Spinal cord (tissue), 10 donors: Measurements from ENCODE around the gene TAAR1. TPM values are rescaled to one million over a fixed set of nuclear protein-coding genes. Genes with fewer than 3 reads are reported as not detected.
"Not testable (repeated sequence)": the region's sequence is repeated elsewhere in the genome, so short reads cannot be mapped to it uniquely, and the experiment has no call there.

Source experiments
- DNase-seq, 6 donors: peaks; one replicate each; pipeline versions ENCODE4 v3.0.0 to v3.0.0-alpha.2; 2013 to 2015; ENCODE audit warnings: low spot score in 6 of 6, low read depth in 4 of 6
- H3K27ac ChIP-seq: one replicate; pipeline ENCODE4 v1.5.1; 2013; ENCODE audit warnings: low read depth, low read length, control low read depth
- H3K27me3 ChIP-seq: one replicate; pipeline ENCODE4 v1.6.1; 2013; ENCODE audit warnings: low read length; ENCODE audit not compliant: control insufficient read depth, insufficient read depth
- H3K36me3 ChIP-seq: one replicate; pipeline ENCODE4 v1.6.1; 2013; ENCODE audit warnings: low read length; ENCODE audit not compliant: control insufficient read depth, insufficient read depth
- H3K4me1 ChIP-seq: one replicate; pipeline ENCODE4 v1.6.1; 2013; ENCODE audit warnings: low read length; ENCODE audit not compliant: control insufficient read depth, insufficient read depth
- H3K4me3 ChIP-seq: one replicate; pipeline ENCODE4 v1.5.1; 2013; ENCODE audit warnings: low read depth, low read length, control low read depth
- H3K9me3 ChIP-seq: one replicate; pipeline ENCODE4 v1.6.1; 2013; ENCODE audit warnings: low read length; ENCODE audit not compliant: control insufficient read depth, insufficient read depth
- WGBS: methylation state at CpG from one replicate; pipeline ENCODE4 v1.1.5; 2013; ENCODE audit warnings: missing lambda C conversion rate; ENCODE audit not compliant: insufficient coverage; 5-methylcytosine and 5-hydroxymethylcytosine counted together
- polyA plus RNA-seq, 2 donors: library from polyadenylated mRNA; unstranded; fragments of 120-200 nt; gene quantifications; one replicate each; pipeline ENCODE4 v1.2.1, GENCODE V29; 2013; ENCODE audit not compliant: insufficient read length in 2 of 2
- total RNA-seq, 2 donors: library from RNA; depleted of rRNA in 1 of 2; stranded (reverse); fragments of 120-200 nt in 1 of 2; fragments of >200 nt in 1 of 2; gene quantifications; one replicate each; pipeline versions ENCODE4 v1.2.3 to v1.2.4, GENCODE V29; 2013 to 2014
- donor health status: healthy.

Gene TAAR1
- total and polyA plus RNA-seq, 4 donors, result not detected

DNA sequence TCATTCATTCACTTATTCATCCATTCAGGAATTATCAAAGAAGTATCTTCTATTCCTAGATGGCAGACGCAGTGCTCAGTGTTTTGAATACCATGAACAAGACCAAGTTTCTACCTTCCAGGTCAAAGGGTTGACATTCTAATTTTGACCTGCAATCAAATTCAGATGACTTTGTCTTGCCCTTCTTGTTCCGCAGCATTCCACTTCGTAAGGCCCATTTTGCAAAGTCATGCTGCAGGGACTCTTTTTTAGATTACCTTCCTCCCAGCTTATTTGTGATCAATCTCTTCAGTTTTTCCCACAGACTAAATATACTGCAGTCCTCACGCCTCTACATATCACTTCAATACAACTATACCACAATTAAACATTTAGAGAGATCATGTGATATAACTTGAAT is 7.1 kb upstream of the TAAR1 start:
- no peak for DNase-seq
- 90% methylated on average over 3 of the region's 4 CpGs for WGBS
- H3K36me3 ChIP-seq, result no peaks in the 10 kb centered on the region
- no peak overlapping the region for H3K4me3 ChIP-seq
- H3K4me1 ChIP-seq, result no peaks in the 10 kb centered on the region
- H3K27me3 ChIP-seq, result no peaks in the 10 kb centered on the region
- H3K27ac ChIP-seq, result no peak overlapping the region
- H3K9me3 ChIP-seq, result no peaks in the 10 kb centered on the region

DNA sequence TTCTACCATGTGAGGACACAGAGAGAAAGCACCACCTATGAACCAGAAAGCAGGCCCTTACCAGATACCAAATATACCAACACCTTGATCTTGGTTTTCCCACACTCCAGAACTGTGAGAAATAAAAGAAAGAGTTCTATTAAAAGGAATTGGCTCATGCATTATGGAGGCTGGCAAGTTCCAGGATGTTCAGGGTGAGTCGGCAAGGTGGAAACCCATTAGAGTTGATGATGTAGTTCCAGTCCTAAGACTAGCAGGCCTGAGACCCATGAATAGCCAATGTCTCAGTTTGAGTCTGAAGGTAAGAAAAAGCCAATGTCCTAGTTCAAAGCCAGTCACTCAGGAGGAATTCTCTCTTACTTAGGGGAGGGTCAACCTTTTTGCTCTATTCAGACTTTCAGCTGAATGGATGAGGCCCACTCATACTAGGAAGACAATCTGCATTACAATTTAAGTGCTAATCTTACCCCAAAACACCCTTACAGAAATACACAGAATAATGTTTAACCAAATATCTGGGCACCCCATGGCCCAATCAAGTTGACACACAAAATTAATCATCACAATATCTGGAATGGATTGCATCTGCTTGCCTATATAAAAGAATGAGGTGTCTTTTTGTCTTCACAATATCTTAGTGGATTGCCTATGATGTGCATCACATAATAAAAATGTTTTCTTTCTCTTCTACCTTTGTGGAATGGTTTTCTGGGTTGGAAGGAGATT is 5.5 kb upstream of the TAAR1 start:
- Histone ChIP-seq H3K9me3 (no peaks in the 10 kb centered on the region), H3K27ac (no peak overlapping the region), H3K4me1 (no peaks in the 10 kb centered on the region), H3K36me3 (no peaks in the 10 kb centered on the region), H3K27me3 (no peaks in the 10 kb centered on the region), H3K4me3 (no peak overlapping the region)
- WGBS, result 100% methylated on average over 1 of the region's 1 CpG
- DNase-seq, result no peak

DNA sequence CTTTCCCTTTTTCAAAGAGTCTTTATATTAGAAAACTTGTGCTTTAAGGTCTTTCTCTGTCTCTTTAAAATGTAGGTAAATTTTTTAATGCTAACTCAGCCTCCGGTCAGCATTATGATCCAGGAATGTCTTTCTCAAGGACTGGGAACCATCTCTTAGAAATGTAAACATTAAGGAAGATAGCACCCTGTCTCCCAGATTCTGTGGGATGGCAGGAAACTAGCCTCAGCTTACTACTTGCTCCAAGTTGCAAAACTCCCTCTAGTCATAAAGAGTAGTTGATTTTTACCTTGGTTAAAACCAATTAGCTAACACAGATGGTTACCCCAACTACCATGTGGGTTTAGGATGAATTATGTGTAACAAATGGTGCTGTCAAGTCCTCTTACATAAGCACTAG is 4.7 kb upstream of the TAAR1 start:
- no peak overlapping the region for H3K27ac ChIP-seq
- H3K4me1 ChIP-seq, result no peaks in the 10 kb centered on the region
- no CpG with 5 or more reads among the region's 1 CpG for WGBS
- H3K27me3 ChIP-seq, result no peaks in the 10 kb centered on the region
- no peaks in the 10 kb centered on the region for H3K36me3 ChIP-seq
- no peak overlapping the region for H3K4me3 ChIP-seq
- no peak for DNase-seq
- no peaks in the 10 kb centered on the region for H3K9me3 ChIP-seq

DNA sequence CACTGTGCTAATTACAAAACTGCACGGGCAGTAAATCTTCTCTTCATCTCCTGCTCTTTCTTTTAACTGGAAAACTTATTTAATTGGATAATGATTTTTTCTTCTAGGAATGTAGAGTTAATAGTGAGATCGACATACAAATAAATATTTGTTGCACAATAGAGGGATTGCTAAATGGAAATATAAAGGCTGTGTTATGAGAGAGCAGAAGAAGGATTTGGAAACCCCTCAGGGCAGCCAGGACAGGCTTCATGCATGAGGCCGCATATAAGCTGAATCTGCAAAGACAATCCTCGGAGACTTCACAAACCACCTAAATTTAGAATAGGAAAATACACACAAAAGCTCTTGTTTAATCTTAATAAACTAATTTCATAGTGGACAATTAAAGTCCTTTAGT is 2.9 kb upstream of the TAAR1 start:
- Histone ChIP-seq H3K4me3 (no peak overlapping the region), H3K27me3 (no peaks in the 10 kb centered on the region), H3K9me3 (no peaks in the 10 kb centered on the region), H3K4me1 (no peaks in the 10 kb centered on the region), H3K27ac (no peak overlapping the region), H3K36me3 (no peaks in the 10 kb centered on the region)
- no peak for DNase-seq
- 100% methylated on average over 1 of the region's 4 CpGs for WGBS

DNA sequence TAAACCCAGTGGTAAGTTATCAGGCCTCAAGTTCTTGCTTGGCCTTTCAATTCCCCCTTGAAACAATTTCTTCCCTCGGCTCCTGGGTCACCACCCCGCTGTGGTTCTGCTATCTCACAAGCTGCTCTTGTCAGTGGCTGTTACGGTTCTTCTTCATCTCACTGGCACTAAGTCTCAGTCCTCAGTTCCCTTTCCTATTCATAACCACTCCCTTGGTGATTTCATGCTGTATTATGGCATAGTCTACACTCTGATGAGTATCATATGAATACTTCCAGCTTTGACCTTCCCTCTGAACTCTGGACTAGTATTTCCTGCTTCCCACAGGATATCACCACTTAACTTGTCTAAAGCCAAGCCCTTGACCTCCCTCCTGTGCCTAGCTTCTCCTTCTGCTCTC is 7.9 kb downstream of the TAAR1 start:
- no peak for DNase-seq
- Histone ChIP-seq H3K27me3 (no peaks in the 10 kb centered on the region), H3K27ac (no peak overlapping the region), H3K9me3 (no peaks in the 10 kb centered on the region), H3K36me3 (no peaks in the 10 kb centered on the region), H3K4me1 (no peaks in the 10 kb centered on the region), H3K4me3 (no peak overlapping the region)
- 80% methylated on average over 1 of the region's 3 CpGs for WGBS

DNA sequence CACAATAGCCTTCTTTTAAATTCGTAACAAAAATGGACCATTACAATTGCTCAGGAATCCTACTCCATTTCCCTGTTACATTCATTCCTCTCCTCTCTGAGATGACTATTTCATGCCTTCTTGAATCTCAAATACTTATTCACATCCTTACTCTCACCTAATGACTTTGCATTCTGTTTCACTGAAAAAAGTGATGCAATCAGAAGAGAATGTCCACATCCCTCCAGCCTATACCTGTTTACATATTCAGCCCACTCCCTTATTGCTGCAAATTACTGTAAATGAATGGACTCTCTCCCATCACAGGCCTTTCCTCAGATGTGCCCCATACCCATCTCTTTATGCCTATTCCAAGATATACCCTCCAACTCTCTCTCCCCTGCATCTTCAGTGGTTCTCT is 8.6 kb downstream of the TAAR1 start:
- no peaks in the 10 kb centered on the region for H3K9me3 ChIP-seq
- H3K27me3 ChIP-seq, result no peaks in the 10 kb centered on the region
- no peak for DNase-seq
- no peak overlapping the region for H3K4me3 ChIP-seq
- H3K4me1 ChIP-seq, result no peaks in the 10 kb centered on the region
- no peak overlapping the region for H3K27ac ChIP-seq
- H3K36me3 ChIP-seq, result no peaks in the 10 kb centered on the region
- WGBS, result 63% methylated on average over 1 of the region's 1 CpG

DNA sequence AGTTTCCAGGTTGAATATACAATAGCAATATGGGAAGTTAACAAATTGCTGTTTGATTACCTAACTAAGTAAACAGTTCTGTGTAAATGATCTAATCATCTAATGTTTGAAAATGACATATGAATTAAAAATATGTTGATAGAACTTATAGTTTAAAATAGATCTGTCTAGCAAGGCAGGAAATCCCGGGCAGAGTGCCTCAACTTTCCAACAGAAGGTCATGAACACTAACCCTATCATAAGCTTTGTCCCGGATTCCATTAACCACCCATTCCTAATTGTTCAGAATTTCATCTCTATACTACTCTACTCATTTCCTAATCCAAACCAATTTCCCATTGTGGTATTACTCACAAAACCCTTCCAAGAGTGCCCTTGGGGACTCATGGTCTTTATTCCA is 10.2 kb downstream of the TAAR1 start:
- no peaks in the 10 kb centered on the region for H3K36me3 ChIP-seq
- no peak overlapping the region for H3K4me3 ChIP-seq
- 100% methylated on average over 1 of the region's 2 CpGs for whole genome bisulfite sequencing
- H3K9me3 ChIP-seq, result no peaks in the 10 kb centered on the region
- H3K27me3 ChIP-seq, result no peaks in the 10 kb centered on the region
- no peak for DNase-seq
- no peaks in the 10 kb centered on the region for H3K4me1 ChIP-seq
- H3K27ac ChIP-seq, result no peak overlapping the region

DNA sequence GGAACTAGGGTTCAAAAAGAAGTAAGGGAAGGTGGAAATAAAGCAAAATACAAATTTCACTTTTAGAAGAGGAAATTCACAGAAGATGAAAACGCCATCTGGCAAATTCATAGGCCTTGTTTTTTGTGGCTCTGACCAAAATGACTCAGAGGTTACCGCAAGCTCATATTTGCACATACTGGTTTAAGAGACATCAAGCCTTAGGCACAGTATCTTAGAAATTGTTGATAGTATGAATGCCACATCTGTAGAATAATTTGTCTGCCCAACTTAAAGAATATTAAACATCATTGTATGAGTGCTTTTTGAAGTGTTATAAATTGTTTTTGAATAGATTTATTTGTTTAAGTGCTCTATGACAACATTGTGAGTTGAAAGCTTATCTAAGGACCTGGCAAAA is 10.6 kb downstream of the TAAR1 start:
- Histone ChIP-seq H3K27ac (no peak overlapping the region), H3K9me3 (no peaks in the 10 kb centered on the region), H3K4me1 (no peaks in the 10 kb centered on the region), H3K4me3 (no peak overlapping the region), H3K27me3 (no peaks in the 10 kb centered on the region), H3K36me3 (no peaks in the 10 kb centered on the region)
- WGBS, result no CpG with 5 or more reads among the region's 2 CpGs
- no peak for DNase-seq

DNA sequence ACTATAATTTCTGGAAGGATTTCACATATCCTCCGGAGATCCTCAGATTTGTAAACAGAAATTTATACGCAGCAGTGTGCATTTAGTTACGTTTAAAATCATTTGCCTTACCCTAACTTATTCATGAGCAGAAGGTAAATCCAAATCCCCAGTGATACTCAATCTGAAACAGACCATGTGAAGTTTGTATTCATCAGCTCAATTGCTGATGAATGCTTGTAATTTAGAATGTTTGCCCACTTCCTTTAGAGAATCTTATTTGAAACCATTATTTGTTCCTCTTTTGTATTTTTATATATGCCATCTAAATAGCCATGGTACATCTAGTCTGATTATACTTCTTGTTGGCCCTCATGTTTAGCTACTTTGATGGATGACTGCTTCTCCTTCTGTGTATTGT is 15.4 kb downstream of the TAAR1 start:
- Histone ChIP-seq H3K4me1 (no peaks in the 10 kb centered on the region), H3K27me3 (no peaks in the 10 kb centered on the region), H3K9me3 (no peaks in the 10 kb centered on the region), H3K27ac (no peak overlapping the region), H3K36me3 (no peaks in the 10 kb centered on the region), H3K4me3 (no peak overlapping the region)
- DNase-seq, result no peak
- WGBS, result no CpG with 5 or more reads among the region's 3 CpGs

DNA sequence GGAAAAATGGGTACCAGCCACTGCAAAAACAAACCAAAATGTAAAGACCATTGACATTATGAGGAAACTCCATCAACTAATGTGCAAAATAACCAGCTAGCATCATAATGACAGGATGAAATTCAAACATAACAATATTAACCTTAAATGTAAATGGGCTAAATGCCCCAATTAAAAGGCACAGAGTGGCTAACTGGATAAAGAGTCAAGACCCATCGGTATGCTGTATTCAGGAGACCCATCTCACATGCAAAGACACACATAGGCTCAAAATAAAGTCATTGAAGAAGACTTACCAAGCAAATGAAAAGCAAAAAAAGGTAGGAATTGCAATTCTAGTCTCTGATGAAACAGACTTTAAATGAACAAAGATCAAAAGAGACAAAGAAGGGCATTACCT is 21.8 kb downstream of the TAAR1 start:
- not testable (repeated sequence) for H3K27me3 ChIP-seq, DNase-seq
- WGBS, result no CpG with 5 or more reads among the region's 1 CpG

More for the DNA sequence above, 21.8 kb downstream of the TAAR1 start:
- not testable (repeated sequence) for H3K4me3 ChIP-seq, H3K27ac ChIP-seq, H3K9me3 ChIP-seq, H3K36me3 ChIP-seq, H3K4me1 ChIP-seq
